Head of caudate nucleus (tissue), 42 donors: ENCODE measurements around the gene CEP57L1.
"Not testable (repeated sequence)": the region's sequence is repeated elsewhere in the genome, so short reads cannot be mapped to it uniquely, and the experiment has no call there.

Experiments
- DNase-seq, 42 donors: peaks; one replicate each; pipeline versions ENCODE4 v3.0.0 to v3.0.0-alpha.2; 2020 to 2021; ENCODE audit warnings: mixed read lengths in 7 of 42
- intact Hi-C: fragments of 100-400 bp; cut with DNase I; formaldehyde crosslinking; loops from one replicate; pipeline ENCODE4 v1.15.0; 2022

CEP57L1 gene

DNA sequence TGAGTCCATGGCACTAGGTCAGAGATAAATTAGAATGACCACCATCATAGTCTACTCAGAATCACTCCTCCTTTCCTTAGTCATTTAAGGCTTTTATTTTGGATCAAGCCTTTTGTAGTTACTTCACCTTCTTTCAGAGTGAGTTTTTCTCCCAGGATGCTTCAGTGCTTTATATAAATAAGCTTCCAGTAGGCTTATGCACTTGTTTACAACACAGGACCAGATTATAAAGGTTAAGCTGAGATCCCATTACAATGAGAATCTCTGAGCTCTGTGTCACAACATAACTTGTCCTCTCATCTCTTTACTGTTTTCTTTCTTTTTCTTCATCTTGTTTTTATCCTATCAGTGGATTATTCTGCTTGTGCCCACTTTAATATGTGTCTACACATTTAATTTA is 47.9 kb downstream of the CEP57L1 start:
- intact Hi-C loops: no loop called here
- DNase-seq: no peak

DNA sequence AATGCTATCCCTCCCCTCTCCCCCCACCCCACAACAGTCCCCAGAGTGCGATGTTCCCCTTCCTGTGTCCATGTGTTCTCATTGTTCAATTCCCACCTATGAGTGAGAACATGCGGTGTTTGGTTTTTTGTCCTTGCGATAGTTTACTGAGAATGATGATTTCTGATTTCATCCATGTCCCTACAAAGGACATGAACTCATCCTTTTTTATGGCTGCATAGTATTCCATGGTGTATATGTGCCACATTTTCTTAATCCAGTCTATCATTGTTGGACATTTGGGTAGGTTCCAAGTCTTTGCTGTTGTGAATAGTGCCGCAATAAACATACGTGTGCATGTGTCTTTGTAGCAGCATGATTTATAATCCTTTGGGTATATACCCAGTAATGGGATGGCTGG is 52.9 kb downstream of the CEP57L1 start:
- intact Hi-C loops, DNase-seq: not testable (repeated sequence)

DNA sequence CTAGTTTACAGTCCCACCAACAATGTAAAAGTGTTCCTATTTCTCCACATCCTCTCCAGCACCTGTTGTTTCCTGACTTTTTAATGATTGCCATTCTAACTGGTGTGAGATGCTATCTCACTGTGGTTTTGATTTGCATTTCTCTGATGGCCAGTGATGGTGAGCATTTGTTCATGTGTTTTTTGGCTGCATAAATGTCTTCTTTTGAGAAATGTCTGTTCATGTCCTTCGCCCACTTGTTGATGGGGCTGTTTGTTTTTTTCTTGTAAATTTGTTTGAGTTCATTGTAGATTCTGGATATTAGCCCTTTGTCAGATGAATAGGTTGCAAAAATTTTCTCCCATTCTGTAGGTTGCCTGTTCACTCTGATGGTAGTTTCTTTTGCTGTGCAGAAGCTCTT is 53.4 kb downstream of the CEP57L1 start:
- intact Hi-C loops, DNase-seq: not testable (repeated sequence)

DNA sequence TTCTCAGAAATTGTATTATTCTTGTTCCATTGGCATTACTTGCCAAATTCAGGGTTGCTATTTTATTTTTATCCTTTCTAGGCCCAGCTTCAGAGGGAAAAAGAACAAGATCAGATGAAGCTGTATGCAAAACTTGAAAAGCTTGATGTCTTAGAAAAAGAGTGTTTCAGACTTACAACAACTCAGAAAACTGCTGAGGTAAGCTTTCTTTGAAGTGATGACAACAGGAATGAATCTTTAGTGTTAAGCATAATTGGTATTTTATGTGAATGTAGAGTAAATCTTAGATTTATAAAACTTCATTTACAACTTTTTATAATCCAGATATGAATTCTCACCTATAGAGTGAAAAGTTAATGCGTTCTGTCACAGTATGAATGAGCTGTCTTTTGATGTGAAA is 58.4 kb downstream of the CEP57L1 start:
- intact Hi-C loops: no loop called here
- DNase-seq: no peak

DNA sequence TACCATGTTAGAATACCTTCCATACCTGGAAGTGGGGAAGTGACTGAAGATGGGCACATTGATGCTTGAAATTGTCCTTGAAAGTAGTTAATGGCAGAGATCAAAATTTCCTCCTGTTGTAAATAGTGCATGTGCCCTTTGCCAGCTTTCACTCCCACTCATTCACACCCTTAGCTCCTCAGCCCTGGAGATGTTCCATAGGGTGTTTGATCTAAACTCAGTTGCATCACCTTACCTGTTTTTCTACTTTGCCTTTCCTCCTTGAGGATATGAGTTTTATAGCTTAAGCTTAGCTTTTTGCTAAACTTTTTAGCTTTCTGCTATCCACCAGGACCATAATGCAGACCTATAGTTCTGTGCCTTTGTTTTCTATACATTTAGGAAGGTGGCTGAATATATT is 69.0 kb downstream of the CEP57L1 start:
- no peak for DNase-seq
- intact Hi-C loops: no loop called here

DNA sequence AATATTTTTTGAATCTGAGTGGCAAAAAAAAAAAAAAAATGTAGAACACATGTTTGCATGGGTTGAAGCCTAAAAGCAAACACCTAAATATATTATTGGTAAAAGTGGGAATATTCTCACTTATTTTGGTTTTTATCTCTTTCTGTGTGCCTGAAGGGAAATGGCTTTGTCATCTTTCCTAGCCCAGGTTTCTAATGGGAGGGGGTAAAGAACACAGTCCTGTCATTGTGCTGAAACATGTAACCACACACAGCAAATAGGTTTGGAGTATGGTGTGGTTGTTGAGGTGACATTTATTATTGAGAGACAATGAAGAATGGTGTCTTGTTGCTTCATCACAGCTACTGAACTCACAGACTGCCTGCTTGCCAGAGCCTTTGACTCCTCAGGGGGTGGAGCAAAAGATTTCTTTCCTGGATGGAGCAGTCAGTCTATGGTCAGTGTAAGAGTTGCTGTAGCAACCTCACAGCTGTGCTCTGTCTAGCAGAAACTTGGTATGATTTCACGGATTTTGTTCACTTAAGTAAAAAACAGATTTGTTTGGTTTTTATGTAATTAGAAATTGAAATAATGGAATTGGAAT is 70.2 kb downstream of the CEP57L1 start:
- intact Hi-C loops: no loop called here
- DNase-seq: peak in 1 of 42 donors; percentile 11

DNA sequence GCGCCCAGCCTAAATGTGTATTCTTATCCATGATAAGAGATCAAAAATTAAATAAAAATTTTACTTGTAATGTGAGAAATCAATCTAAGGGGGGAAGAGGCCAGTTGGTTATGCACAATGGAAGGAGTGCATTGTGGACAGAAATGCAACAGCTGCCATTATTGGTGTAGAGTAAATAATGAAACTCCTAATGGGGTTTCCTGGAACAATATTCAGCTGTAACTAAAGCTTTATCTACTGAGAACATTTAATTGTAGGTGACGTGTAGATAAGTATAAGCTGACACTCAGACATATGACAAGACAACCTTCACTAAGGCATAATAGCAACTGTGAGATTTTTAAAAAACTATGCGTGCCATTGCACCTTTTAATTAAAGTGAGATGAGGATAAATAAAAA is 71.4 kb downstream of the CEP57L1 start:
- no peak for DNase-seq
- intact Hi-C loops: no loop called here

DNA sequence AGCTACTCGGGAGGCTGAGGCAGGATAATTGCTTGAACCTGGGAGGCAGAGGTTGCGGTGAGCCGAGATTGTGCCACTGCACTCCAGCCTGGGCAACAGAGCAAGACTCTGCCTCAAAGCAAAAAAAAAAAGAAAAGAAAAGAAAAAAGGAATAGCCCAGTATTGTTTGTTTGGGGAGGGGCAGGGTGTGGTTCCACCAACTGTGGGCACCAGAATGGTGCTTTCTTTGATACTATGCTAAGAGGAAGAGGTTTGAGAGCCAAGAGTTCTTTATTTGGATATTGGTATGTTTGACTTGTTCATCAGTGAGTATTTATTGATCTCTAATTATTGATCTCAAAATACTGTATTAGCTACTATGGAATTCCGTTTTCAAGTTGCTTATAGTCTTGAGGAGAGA is 72.3 kb downstream of the CEP57L1 start:
- intact Hi-C loops: no loop called here
- DNase-seq: no peak

DNA sequence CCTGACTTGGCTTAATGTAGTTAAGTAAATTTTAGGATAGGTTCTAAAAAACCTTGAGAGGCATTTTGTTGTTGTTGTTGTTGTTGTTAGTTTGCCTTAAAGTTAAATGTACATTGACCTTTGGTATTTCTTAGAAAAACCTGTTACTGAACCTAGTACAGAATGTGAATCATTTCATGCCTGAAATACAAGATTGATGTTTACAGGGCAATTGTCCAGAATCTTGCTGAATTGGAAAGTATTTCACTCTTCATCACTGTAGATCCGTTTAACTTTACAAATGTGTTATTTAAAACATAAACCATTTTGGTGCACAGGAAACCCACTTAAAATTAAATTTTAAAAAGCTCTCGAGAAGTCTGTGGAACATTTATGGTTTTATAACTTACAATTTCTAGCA is 75.0 kb downstream of the CEP57L1 start:
- DNase-seq: no peak
- intact Hi-C loops: no loop called here

DNA sequence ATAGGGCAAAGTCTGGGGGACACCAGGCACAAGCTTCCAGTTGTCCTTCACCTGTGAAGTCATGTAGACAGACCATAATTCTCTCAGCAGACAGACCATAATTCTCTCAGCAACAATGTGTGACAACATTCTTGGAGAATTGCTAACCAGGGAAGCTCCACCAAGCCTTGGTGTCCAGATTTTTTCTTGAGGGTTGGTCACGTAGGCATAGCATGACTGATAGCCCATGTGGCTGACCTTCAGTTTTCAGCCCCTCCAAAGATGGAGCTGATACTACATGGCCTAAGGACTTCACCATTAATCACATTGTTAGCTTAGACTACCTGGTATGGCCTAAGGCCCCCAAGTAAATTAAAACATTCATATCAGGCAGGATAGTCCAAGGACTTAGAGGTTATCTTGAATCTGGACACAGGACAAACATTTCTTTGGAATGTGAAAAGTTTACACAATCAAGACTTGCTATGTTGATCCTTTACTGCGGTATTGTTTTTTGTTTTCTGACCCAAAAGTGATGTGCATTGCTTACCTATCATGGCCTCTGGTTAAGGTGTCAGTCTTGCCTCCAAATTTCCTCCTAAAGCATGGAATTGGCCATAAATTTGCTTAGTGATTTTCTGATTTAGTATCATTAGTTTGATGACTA is 76.9 kb downstream of the CEP57L1 start:
- intact Hi-C loops: no loop called here
- no peak for DNase-seq

DNA sequence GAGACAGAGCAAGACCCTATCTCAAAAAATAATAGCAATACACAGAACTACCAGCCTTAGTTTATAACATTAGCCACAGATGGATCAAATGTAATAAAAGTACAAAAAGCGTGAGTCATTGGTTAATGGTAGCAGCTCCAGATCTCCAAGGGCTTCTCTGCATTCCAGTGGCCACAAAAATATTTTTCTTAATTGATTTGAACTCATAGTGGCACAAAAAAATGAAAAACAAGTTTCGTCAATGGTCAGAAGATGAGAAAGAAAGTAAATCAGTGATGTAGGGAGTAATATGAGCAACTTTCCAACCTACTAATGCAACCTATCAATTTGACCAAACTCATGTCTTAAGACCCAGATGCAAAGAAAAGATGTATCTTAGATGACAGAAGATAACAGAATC is 79.6 kb downstream of the CEP57L1 start:
- DNase-seq: no peak
- intact Hi-C loops: no loop called here

DNA sequence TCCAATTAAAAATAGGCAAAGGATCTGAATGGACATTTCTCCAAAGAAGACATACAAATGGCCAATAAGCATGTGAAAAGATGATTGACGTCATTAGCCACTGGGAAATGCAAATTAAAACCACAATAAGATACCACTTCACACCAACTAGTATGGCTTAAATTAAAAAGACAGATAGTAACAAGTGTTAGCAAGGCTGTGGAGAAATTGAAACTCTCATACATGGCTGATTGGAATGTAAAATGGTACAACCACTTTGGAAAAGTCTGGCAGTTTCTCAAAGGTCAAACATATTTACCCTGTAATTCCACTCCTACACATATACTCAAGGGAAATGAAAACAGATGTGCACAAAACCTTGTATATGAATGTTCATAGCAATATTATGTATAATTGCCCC is 83.6 kb downstream of the CEP57L1 start:
- DNase-seq: no peak
- intact Hi-C loops: no loop called here

DNA sequence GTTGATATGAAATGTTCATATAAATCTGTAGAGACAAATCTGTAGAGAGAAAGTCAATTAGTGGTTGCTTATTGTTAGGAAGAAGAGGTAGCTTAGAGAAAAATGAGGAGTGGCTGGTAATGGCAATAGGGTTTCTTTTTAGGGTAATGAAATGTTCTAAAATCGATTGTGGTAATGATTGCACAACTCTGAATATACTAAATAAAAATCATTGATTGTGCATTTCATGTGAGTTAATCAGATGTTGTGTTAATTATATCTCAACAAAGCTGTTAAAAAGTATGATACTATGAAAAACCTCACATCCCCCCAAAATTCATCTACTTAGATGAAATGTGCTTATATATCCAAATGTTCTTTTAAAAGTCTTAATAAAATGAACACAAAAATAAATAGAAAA is 84.2 kb downstream of the CEP57L1 start:
- DNase-seq: no peak
- intact Hi-C loops: no loop called here

DNA sequence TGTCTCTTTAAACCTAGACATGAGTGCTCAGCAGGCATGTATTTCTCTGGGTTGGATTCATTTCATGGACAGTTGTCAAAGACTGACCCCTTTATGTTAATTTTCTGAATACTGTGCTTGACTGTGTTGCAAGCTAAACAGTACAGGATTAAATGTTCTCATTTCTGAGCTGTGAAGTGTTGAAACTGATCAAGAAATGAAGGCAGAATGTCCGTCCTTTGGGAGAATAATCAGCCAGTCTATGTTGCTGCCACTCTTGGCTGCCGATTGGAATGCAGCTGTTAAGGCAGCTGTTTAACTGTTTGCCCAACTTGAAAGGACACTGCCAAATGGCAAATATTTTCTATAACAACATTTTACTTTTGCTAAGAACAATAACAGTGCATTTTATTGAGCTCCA is 87.3 kb downstream of the CEP57L1 start:
- intact Hi-C loops: no loop called here
- DNase-seq: peak in 24 of 42 donors; percentile 4 to 61 (median 27)

DNA sequence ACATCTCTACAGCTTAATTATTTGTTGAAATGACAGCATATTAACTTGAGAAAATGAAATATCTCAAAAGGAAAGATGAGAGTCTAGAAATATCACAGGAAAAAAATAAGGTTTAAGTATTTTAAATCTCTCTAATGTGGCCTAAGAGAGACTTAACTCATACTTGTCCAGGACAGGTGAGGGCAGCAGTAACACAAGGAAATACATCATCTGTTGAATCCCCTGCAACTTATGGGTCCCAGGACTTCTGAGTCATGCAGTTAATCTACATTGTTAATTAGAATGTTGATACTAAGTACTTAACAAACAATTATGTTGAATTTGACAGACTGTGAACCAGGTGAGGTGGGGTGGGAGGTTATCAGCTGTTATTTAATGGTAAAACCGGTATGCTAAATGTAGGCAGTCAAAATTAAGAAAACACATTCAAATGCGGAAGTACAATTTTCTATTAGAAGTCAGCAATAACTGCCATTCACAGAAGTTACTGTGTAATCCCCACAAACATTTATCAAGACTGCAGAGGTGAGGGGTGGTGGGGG is 87.9 kb downstream of the CEP57L1 start:
- intact Hi-C loops: no loop called here
- no peak for DNase-seq

DNA sequence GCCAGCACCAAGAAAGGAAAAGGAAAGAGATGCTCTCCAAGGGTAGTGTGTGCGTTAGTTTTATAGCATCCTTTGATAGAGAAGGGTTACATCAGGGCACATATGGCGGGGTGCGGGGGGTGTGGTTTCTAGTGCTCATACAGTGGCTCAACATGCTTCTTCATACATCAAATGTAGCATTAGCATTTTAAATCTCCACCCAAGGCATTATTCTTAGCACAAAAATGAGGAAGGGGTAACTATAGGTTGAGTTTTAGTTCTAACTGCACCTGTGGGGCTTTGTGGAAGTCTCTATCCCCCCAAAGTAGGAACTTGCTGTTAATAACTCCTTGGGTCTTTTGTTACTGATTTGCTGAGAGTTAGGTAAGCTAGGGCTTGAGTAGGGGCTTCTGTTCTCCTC is 89.3 kb downstream of the CEP57L1 start:
- no peak for DNase-seq

DNA sequence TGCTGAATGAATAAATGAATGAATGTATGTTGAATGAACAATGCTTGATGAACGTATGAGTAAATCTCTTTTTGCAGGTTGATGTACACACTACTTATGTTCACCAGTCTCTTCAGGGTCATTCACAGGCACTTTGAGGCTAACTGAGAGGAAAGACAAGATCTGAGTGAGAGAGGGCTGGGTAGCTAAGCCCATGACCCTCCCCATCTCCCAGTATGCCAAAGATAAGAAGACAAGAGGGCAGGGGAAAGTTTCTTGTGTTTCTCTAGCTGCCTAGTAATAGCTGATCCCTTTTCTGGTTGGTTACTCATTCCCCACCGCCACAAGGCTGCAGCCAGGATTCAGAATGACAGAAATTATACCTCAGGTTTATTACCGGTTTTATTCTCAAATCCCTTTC is 90.7 kb downstream of the CEP57L1 start:
- intact Hi-C loops: loop anchor here (5.0 kb wide), 1 partner anchor 196 kb away; the partner anchor contains the start of gene CD164
- DNase-seq: no peak

More for the DNA sequence above, 89.3 kb downstream of the CEP57L1 start:
- intact Hi-C loops: loop anchor here (5.0 kb wide), 1 partner anchor 198 kb away; the partner anchor contains the start of gene CD164

DNA sequence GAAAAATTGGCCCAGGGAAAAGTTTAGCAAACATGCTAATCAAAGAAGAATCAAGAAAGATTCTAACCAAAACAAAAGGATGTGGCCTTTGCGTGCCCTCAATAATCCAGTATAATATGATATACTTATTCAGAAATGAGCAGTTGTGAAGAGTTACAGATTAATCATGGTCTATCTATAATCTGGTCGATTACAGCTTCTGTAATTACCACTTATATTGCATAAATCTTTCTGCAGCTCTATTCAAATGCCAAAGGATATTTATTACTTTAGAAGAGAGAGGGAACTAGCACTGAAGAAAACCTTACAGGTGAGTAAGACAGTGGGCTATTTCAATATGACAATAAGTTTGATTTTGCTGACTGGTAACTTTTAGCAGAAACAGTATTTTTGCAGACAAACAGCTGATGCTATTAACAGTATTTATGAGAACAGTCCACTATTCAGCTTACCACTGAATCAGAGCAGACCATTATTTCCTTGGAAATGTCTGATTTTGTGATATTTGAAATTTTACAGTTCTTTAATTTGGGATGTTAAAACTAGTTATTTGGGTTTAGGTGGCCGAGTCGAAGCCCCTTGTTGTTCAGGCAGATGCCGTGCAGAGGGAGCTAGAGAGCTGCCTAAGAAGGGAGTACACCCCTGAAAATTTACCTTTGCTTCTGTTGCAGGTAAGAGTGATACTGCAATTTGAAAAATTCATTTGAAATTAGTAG is 92.2 kb downstream of the CEP57L1 start:
- DNase-seq: peak; percentile 8 to 89 (median 65)
- intact Hi-C loops: loop anchor here (5.0 kb wide), 1 partner anchor 195 kb away; the partner anchor contains the start of gene CD164

DNA sequence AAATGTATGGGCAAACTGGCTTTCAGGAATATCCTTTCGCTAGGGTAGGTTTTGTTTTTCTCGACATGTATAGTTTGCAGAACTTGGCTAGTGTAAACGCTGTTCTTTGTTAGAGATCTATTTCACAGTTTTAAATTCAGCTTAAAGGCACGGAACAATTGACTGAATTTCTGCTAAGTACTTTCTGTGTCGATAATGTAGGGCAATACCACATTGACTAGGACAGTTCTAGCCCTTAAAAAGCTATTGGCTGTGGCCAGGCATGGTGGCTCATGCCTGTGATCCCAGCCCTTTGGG is 92.8 kb downstream of the CEP57L1 start:
- no peak for DNase-seq
- intact Hi-C loops: loop anchor here (5.0 kb wide), 1 partner anchor 194 kb away; the partner anchor contains the start of gene CD164

DNA sequence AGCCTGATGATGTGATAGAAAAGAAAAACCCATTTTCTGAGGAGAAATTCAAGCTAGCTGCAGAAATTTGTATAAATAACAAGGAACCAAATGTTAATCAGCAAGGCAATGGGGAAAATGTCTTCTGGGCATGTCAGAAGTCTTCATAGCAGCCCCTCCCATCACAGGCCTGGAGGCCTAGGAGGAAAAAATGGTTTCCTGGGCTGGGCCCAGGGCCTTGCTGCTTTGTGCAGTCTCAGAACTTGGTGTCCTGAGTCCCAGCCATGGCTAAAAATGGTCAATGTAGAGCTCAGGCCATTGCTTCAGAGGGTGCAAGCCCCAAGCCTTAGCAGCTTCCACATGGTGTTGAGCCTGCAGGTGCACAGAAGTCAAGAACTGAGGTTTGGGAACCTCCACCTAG is 96.1 kb downstream of the CEP57L1 start:
- DNase-seq, intact Hi-C loops: not testable (repeated sequence)
